HEK293 (cell line): ENCODE data around the gene SCO1.

Source experiments
- BCL11A ChIP-seq: fragments of 450-650 bp; formaldehyde crosslinking; IDR thresholded peaks from 2 replicates; pipeline ENCODE4 v1.5.1; 2016; ENCODE audit warnings: low read depth, missing biosample characterization, missing genetic modification characterization
- GFI1B ChIP-seq: fragments of 450-650 bp; formaldehyde crosslinking; IDR thresholded peaks from 2 replicates; pipeline ENCODE4 v1.5.1; 2016; ENCODE audit warnings: missing biosample characterization, missing genetic modification characterization
- GLI4 ChIP-seq: fragments of 450-650 bp; formaldehyde crosslinking; IDR thresholded peaks from 2 replicates; pipeline ENCODE4 v1.5.1; 2016; ENCODE audit warnings: missing biosample characterization, missing genetic modification characterization
- GLIS2 ChIP-seq: fragments of 450-650 bp; formaldehyde crosslinking; IDR thresholded peaks from 2 replicates; pipeline ENCODE4 v1.5.1; 2016; ENCODE audit warnings: missing biosample characterization, missing genetic modification characterization
- KLF16 ChIP-seq: fragments of 450-650 bp; formaldehyde crosslinking; IDR thresholded peaks from 2 replicates; pipeline ENCODE4 v1.5.1; 2017; ENCODE audit warnings: missing biosample characterization, missing genetic modification characterization
- MEIS1 ChIP-seq: sonication (generic); formaldehyde crosslinking; IDR thresholded peaks from 2 replicates; pipeline ENCODE4 v1.8.1; 2022; ENCODE audit warnings: missing genetic modification reagents, mild to moderate bottlenecking, borderline replicate concordance
- SP2 ChIP-seq: fragments of 450-650 bp; formaldehyde crosslinking; IDR thresholded peaks from 2 replicates; pipeline ENCODE4 v1.5.1; 2016; ENCODE audit warnings: missing biosample characterization, missing genetic modification characterization
- SP7 ChIP-seq: fragments of 450-650 bp; formaldehyde crosslinking; IDR thresholded peaks from 2 replicates; pipeline ENCODE4 v1.5.1; 2016; ENCODE audit warnings: missing biosample characterization, missing genetic modification characterization
- WT1 ChIP-seq: fragments of 450-650 bp; formaldehyde crosslinking; IDR thresholded peaks from 2 replicates; pipeline ENCODE4 v1.5.1; 2016; ENCODE audit warnings: missing biosample characterization, missing genetic modification characterization
- ZBTB21 ChIP-seq: fragments of 450-650 bp; formaldehyde crosslinking; IDR thresholded peaks from 2 replicates; pipeline ENCODE4 v1.5.1; 2017; ENCODE audit warnings: missing biosample characterization, missing genetic modification characterization
- ZNF146 ChIP-seq: fragments of 450-650 bp; formaldehyde crosslinking; IDR thresholded peaks from 2 replicates; pipeline ENCODE4 v1.5.1; 2016; ENCODE audit warnings: missing biosample characterization, missing genetic modification characterization
- ZNF184 ChIP-seq: fragments of 450-650 bp; IDR thresholded peaks from 2 replicates; pipeline ENCODE4 v1.5.1; 2018; ENCODE audit warnings: missing biosample characterization, mild to moderate bottlenecking, missing genetic modification characterization
- ZNF24 ChIP-seq: fragments of 450-650 bp; formaldehyde crosslinking; IDR thresholded peaks from 2 replicates; pipeline ENCODE4 v1.5.1; 2016; ENCODE audit warnings: missing biosample characterization, missing genetic modification characterization
- ZNF248 ChIP-seq: fragments of 450-650 bp; formaldehyde crosslinking; IDR thresholded peaks from 2 replicates; pipeline ENCODE4 v1.5.1; 2017; ENCODE audit warnings: missing biosample characterization, missing genetic modification characterization
- ZNF302 ChIP-seq: fragments of 450-650 bp; formaldehyde crosslinking; IDR thresholded peaks from 2 replicates; pipeline ENCODE4 v1.5.1; 2016; ENCODE audit warnings: missing biosample characterization, missing genetic modification characterization, low read depth
- ZNF311 ChIP-seq: fragments of 450-650 bp; formaldehyde crosslinking; IDR thresholded peaks from 2 replicates; pipeline ENCODE4 v1.5.1; 2017; ENCODE audit warnings: missing biosample characterization, missing genetic modification characterization, borderline replicate concordance
- ZNF335 ChIP-seq: fragments of 450-650 bp; formaldehyde crosslinking; conservative IDR thresholded peaks from 2 replicates; pipeline ENCODE4 v1.5.1; 2016; ENCODE audit warnings: missing biosample characterization, missing genetic modification characterization
- ZNF354C ChIP-seq: fragments of 450-650 bp; formaldehyde crosslinking; IDR thresholded peaks from 2 replicates; pipeline ENCODE4 v1.5.1; 2016; ENCODE audit warnings: missing biosample characterization, missing genetic modification characterization, low read depth, borderline replicate concordance
- ZNF37A ChIP-seq: fragments of 450-650 bp; IDR thresholded peaks from 2 replicates; pipeline ENCODE4 v1.5.1; 2018; ENCODE audit warnings: missing biosample characterization, missing genetic modification characterization
- ZNF529 ChIP-seq: fragments of 450-650 bp; formaldehyde crosslinking; IDR thresholded peaks from 2 replicates; pipeline ENCODE4 v1.5.1; 2017; ENCODE audit warnings: missing genetic modification characterization, missing biosample characterization; ENCODE audit not compliant: insufficient replicate concordance
- ZNF610 ChIP-seq: fragments of 450-650 bp; formaldehyde crosslinking; IDR thresholded peaks from 2 replicates; pipeline ENCODE4 v1.5.1; 2016; ENCODE audit warnings: missing biosample characterization, missing genetic modification characterization, borderline replicate concordance
- ZNF629 ChIP-seq: fragments of 450-650 bp; formaldehyde crosslinking; IDR thresholded peaks from 2 replicates; pipeline ENCODE4 v1.5.1; 2017; ENCODE audit warnings: missing biosample characterization, missing genetic modification characterization
- ZNF670 ChIP-seq: fragments of 450-650 bp; formaldehyde crosslinking; IDR thresholded peaks from 2 replicates; pipeline ENCODE4 v1.5.1; 2016; ENCODE audit warnings: missing biosample characterization, missing genetic modification characterization, low read depth
- TF ChIP-seq, protein P1 (sequence below): fragments of 450-650 bp; formaldehyde crosslinking; IDR thresholded peaks from 2 replicates; pipeline ENCODE4 v1.5.1; 2016; ENCODE audit warnings: missing biosample characterization, missing genetic modification characterization
- TF ChIP-seq, protein P2 (sequence below): fragments of 450-650 bp; formaldehyde crosslinking; IDR thresholded peaks from 2 replicates; pipeline ENCODE4 v1.5.1; 2016; ENCODE audit warnings: missing biosample characterization, missing genetic modification characterization
- TF ChIP-seq, protein P3 (sequence below): fragments of 450-650 bp; formaldehyde crosslinking; IDR thresholded peaks from 2 replicates; pipeline ENCODE4 v1.5.1; 2016; ENCODE audit warnings: missing biosample characterization, missing genetic modification characterization
- TF ChIP-seq, protein P4 (sequence below): fragments of 450-650 bp; formaldehyde crosslinking; IDR thresholded peaks from 2 replicates; pipeline ENCODE4 v1.5.1; 2016; ENCODE audit warnings: missing biosample characterization, missing genetic modification characterization
- TF ChIP-seq, protein P5 (sequence below): fragments of 450-650 bp; formaldehyde crosslinking; IDR thresholded peaks from 2 replicates; pipeline ENCODE4 v1.5.1; 2016; ENCODE audit warnings: missing biosample characterization, missing genetic modification characterization
- TF ChIP-seq, protein P6 (sequence below): fragments of 450-650 bp; formaldehyde crosslinking; conservative IDR thresholded peaks from 2 replicates; pipeline ENCODE4 v1.5.1; 2016; ENCODE audit warnings: low read depth, missing biosample characterization, missing genetic modification characterization
- TF ChIP-seq, protein P7 (sequence below): fragments of 450-650 bp; formaldehyde crosslinking; IDR thresholded peaks from 2 replicates; pipeline ENCODE4 v1.5.1; 2016; ENCODE audit warnings: missing biosample characterization, missing genetic modification characterization

The SCO1 gene

DNA sequence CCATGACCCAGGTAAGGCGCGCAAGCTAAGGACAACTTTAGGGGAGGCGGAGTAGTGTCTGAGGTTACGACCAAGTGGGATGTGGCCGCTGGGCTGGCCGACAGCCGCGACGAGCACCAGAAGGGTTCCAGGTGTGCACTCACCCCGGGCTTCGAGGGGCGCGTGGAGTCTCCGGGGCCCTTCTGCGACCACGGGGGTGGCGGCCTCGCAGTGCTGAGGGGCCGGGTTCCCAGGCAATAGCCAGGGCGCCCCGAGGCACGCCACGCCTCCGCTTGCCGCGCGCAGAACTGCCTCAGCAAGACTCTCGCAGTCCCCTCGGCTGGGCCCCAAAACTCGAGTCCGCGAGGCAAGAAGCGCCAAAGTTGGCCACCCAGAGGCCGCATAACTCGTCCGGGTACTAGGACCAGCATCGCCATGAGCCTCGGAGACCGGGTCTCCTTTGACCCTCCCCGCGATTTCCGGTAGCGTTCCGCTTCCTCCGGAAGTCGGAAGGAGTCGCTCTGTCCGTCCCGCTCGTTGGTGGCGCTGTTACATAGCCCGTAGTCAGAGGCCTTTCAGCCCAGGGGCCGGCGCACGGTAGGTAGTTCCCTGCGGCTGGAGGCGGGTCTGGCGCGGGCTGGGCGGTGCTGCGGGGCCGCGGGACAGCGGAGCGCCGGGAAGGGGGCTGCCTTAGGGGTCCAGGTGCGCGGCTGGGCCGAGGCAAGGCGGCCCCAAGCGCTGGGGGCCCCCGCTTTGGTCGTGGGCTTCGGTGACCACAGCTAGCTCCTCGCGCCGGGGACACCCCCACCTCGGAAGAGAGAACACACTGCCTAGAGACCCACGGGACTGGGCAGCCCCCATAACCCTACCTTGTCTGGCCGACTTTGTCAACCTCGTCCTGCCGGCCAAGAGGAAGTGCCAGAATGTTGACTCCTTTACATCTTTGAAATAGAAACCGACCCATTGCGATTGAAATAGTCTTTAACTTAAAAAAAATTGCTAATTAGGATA lies at the start of gene SCO1, which contains the start of gene ADPRM (continued):
- TF ChIP-seq ZNF335 (tag by site-specific recombination) (peak; percentile 97), ZNF529 (tag by site-specific recombination) (no peak), ZNF354C (tag by site-specific recombination) (no peak), ZNF311 (tag by site-specific recombination) (no peak), ZNF184 (tag by site-specific recombination) (no peak), ZNF248 (tag by site-specific recombination) (no peak), ZNF146 (tag by site-specific recombination) (no peak; the same call in 1 of the 2 replicates), GLI4 (tag by site-specific recombination) (no peak), BCL11A (no peak), ZNF629 (tag by site-specific recombination) (peak; percentile 59; the same call in 1 of the 2 replicates), SP7 (peak; percentile 63), KLF16 (tag by site-specific recombination) (peak; percentile 52; the same call in 1 of the 2 replicates), WT1 (no peak), MEIS1 (0 out of 2 replicates have a peak, but pooled peaks have one; percentile 4), ZBTB21 (tag by site-specific recombination) (0 out of 2 replicates have a peak, but pooled peaks have one; percentile 19), ZNF24 (tag by site-specific recombination) (no peak), SP2 (tag by site-specific recombination) (peak; percentile 97), GFI1B (tag by site-specific recombination) (no peak), ZNF670 (tag by site-specific recombination) (no peak), GLIS2 (tag by site-specific recombination) (peak; percentile 77), ZNF610 (no peak), ZNF37A (tag by site-specific recombination) (no peak), ZNF302 (no peak)
- TF ChIP-seq, protein P1, sequence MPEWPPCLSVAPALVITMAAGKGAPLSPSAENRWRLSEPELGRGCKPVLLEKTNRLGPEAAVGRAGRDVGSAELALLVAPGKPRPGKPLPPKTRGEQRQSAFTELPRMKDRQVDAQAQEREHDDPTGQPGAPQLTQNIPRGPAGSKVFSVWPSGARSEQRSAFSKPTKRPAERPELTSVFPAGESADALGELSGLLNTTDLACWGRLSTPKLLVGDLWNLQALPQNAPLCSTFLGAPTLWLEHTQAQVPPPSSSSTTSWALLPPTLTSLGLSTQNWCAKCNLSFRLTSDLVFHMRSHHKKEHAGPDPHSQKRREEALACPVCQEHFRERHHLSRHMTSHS: no peak
- TF ChIP-seq, protein P2, sequence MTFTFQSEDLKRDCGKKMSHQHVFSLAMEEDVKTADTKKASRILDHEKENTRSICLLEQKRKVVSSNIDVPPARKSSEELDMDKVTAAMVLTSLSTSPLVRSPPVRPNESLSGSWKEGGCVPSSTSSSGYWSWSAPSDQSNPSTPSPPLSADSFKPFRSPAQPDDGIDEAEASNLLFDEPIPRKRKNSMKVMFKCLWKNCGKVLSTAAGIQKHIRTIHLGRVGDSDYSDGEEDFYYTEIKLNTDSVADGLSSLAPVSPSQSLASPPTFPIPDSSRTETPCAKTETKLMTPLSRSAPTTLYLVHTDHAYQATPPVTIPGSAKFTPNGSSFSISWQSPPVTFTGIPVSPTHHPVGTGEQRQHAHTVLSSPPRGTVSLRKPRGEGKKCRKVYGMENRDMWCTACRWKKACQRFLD (tag by site-specific recombination): no peak
- TF ChIP-seq, protein P3, sequence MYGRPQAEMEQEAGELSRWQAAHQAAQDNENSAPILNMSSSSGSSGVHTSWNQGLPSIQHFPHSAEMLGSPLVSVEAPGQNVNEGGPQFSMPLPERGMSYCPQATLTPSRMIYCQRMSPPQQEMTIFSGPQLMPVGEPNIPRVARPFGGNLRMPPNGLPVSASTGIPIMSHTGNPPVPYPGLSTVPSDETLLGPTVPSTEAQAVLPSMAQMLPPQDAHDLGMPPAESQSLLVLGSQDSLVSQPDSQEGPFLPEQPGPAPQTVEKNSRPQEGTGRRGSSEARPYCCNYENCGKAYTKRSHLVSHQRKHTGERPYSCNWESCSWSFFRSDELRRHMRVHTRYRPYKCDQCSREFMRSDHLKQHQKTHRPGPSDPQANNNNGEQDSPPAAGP: peak; percentile 36; the same call in 1 of the 2 replicates
- TF ChIP-seq, protein P4, sequence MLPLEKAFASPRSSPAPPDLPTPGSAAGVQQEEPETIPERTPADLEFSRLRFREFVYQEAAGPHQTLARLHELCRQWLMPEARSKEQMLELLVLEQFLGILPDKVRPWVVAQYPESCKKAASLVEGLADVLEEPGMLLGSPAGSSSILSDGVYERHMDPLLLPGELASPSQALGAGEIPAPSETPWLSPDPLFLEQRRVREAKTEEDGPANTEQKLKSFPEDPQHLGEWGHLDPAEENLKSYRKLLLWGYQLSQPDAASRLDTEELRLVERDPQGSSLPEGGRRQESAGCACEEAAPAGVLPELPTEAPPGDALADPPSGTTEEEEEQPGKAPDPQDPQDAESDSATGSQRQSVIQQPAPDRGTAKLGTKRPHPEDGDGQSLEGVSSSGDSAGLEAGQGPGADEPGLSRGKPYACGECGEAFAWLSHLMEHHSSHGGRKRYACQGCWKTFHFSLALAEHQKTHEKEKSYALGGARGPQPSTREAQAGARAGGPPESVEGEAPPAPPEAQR (tag by site-specific recombination): no peak
- TF ChIP-seq, protein P5, sequence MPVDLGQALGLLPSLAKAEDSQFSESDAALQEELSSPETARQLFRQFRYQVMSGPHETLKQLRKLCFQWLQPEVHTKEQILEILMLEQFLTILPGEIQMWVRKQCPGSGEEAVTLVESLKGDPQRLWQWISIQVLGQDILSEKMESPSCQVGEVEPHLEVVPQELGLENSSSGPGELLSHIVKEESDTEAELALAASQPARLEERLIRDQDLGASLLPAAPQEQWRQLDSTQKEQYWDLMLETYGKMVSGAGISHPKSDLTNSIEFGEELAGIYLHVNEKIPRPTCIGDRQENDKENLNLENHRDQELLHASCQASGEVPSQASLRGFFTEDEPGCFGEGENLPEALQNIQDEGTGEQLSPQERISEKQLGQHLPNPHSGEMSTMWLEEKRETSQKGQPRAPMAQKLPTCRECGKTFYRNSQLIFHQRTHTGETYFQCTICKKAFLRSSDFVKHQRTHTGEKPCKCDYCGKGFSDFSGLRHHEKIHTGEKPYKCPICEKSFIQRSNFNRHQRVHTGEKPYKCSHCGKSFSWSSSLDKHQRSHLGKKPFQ (tag by site-specific recombination): no peak
- TF ChIP-seq, protein P6, sequence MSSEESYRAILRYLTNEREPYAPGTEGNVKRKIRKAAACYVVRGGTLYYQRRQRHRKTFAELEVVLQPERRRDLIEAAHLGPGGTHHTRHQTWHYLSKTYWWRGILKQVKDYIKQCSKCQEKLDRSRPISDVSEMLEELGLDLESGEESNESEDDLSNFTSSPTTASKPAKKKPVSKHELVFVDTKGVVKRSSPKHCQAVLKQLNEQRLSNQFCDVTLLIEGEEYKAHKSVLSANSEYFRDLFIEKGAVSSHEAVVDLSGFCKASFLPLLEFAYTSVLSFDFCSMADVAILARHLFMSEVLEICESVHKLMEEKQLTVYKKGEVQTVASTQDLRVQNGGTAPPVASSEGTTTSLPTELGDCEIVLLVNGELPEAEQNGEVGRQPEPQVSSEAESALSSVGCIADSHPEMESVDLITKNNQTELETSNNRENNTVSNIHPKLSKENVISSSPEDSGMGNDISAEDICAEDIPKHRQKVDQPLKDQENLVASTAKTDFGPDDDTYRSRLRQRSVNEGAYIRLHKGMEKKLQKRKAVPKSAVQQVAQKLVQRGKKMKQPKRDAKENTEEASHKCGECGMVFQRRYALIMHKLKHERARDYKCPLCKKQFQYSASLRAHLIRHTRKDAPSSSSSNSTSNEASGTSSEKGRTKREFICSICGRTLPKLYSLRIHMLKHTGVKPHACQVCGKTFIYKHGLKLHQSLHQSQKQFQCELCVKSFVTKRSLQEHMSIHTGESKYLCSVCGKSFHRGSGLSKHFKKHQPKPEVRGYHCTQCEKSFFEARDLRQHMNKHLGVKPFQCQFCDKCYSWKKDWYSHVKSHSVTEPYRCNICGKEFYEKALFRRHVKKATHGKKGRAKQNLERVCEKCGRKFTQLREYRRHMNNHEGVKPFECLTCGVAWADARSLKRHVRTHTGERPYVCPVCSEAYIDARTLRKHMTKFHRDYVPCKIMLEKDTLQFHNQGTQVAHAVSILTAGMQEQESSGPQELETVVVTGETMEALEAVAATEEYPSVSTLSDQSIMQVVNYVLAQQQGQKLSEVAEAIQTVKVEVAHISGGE: peak; percentile 97
- TF ChIP-seq, protein P7, sequence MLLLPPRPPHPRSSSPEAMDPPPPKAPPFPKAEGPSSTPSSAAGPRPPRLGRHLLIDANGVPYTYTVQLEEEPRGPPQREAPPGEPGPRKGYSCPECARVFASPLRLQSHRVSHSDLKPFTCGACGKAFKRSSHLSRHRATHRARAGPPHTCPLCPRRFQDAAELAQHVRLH (tag by site-specific recombination): peak; percentile 97
